HepG2 (cell line): Measurements from ENCODE around the gene POU5F2. TPM values are rescaled to one million over a fixed set of nuclear protein-coding genes. Genes with fewer than 3 reads are reported as not detected.

Experiments used
- ATAC-seq: fragments of 200-7000 bp; cut with Tn5 transposase; 3 replicates; pipeline ENCODE4 v1.9.1; 2020; ENCODE audit warnings: mild to moderate bottlenecking, moderate library complexity
- BruUV-seq: library from RNA; stranded (reverse); fragments of 400-500 nt; replicated peaks from 2 replicates; lab custom pipeline; 2021; lab: Mats Ljungman, UMichigan
- CTCF ChIA-PET: fragments of 300-600 bp; formaldehyde crosslinking; extraction: SDS; loops from one replicate; lab custom pipeline; 2021; ENCODE audit warnings: low total read pairs, inconsistent platforms, low intra/inter-chr PET ratio; lab: Yijun Ruan, JAX
- POLR2A ChIA-PET: fragments of 350-600 bp; sonication (Branson Sonifier 250); formaldehyde crosslinking; loops from one replicate; lab custom pipeline; 2020; ENCODE audit warnings: antibody characterized with exemption, inconsistent platforms; lab: Yijun Ruan, JAX
- DNase-seq: peaks from one replicate; pipeline ENCODE4 v3.0.0-alpha.2; 2015; ENCODE audit warnings: low spot score
- FAIRE-seq: peaks from 3 replicates; lab custom pipeline; 2011; peaks lifted over from hg19 to GRCh38; lab: Jason Lieb, UNC
- H2AFZ ChIP-seq: one replicate; pipeline ENCODE4 v1.6.1; 2011; ENCODE audit warnings: low read length, inconsistent platforms
- H3K27ac ChIP-seq: fragments of 300-600 bp; 3 replicates; pipeline ENCODE4 v1.8.0; 2011; ENCODE audit warnings: mixed run types, mild to moderate bottlenecking, mixed read lengths, low read length, inconsistent platforms; ENCODE audit not compliant: insufficient read depth; ENCODE audit errors: extremely low read length
- H3K27me3 ChIP-seq, 2 experiments: fragments of 200-600 bp in 1 of 2; 2 replicates in 1 of 2; 3 replicates in 1 of 2; pipeline versions ENCODE4 v1.6.0 to v1.8.0; 2011; ENCODE audit warnings: low read length in 2 of 2, mild to moderate bottlenecking in 2 of 2, moderate library complexity in 2 of 2, inconsistent platforms in 1 of 2; ENCODE audit not compliant: insufficient read depth in 2 of 2, control insufficient read depth in 1 of 2
- H3K36me3 ChIP-seq, 2 experiments: fragments of 200-600 bp in 1 of 2; replicated peaks in 1 of 2; 2 replicates in 1 of 2; 3 replicates in 1 of 2; pipeline versions ENCODE4 v1.5.1 to v1.8.0; 2011; ENCODE audit warnings: low read length in 2 of 2, inconsistent platforms in 1 of 2; ENCODE audit not compliant: insufficient read depth in 2 of 2, control insufficient read depth in 1 of 2
- H3K4me1 ChIP-seq: 2 replicates; pipeline ENCODE4 v1.5.1; 2012; ENCODE audit warnings: low read length, inconsistent platforms; ENCODE audit not compliant: insufficient read depth
- H3K4me2 ChIP-seq: 2 replicates; pipeline ENCODE4 v1.6.0; 2011; ENCODE audit warnings: low read depth, low read length, inconsistent platforms
- H3K4me3 ChIP-seq, 3 experiments: fragments of 200-600 bp in 1 of 3; sonication (generic), shearing (Covaris generic) in 1 of 3; replicated peaks in 1 of 3; 2 replicates each; pipeline ENCODE4 v1.5.1; 2011 to 2016; ENCODE audit warnings: low read length in 3 of 3, inconsistent platforms in 2 of 3, low read depth in 2 of 3, mild to moderate bottlenecking in 2 of 3, control low read depth in 1 of 3, mixed read lengths in 1 of 3; ENCODE audit not compliant: insufficient read depth in 1 of 3
- H3K79me2 ChIP-seq: one replicate; pipeline ENCODE4 v1.6.1; 2011; ENCODE audit warnings: low read length, inconsistent platforms; ENCODE audit not compliant: insufficient read depth
- H3K9ac ChIP-seq: 2 replicates; pipeline ENCODE4 v1.6.0; 2011; ENCODE audit warnings: mild to moderate bottlenecking, low read depth, low read length, inconsistent platforms; ENCODE audit not compliant: insufficient read depth
- H3K9me3 ChIP-seq: 2 replicates; pipeline ENCODE4 v1.5.1; 2012; ENCODE audit warnings: mild to moderate bottlenecking, low read length
- H4K20me1 ChIP-seq: 2 replicates; pipeline ENCODE4 v1.6.0; 2011; ENCODE audit warnings: inconsistent platforms, mild to moderate bottlenecking, low read length, moderate library complexity; ENCODE audit not compliant: insufficient read depth
- CEBPB ChIP-seq: IDR thresholded peaks from 2 replicates; pipeline ENCODE4 v1.6.1; 2011; ENCODE audit warnings: low read depth, low read length, improper control_type of control experiment, borderline replicate concordance
- HIVEP1 ChIP-seq: sonication (generic); formaldehyde crosslinking; IDR thresholded peaks from 2 replicates; pipeline ENCODE4 v1.4.0; 2020; ENCODE audit warnings: mild to moderate bottlenecking, missing genetic modification reagents
- KAT7 ChIP-seq: IDR thresholded peaks from 2 replicates; pipeline ENCODE4 v1.6.1; 2018; ENCODE audit warnings: borderline replicate concordance, missing compliant biosample characterization
- MXD4 ChIP-seq: IDR thresholded peaks from 2 replicates; pipeline ENCODE4 v1.6.1; 2016; ENCODE audit warnings: mild to moderate bottlenecking, missing biosample characterization, missing genetic modification reagents
- ONECUT2 ChIP-seq: sonication (generic); formaldehyde crosslinking; IDR thresholded peaks from 2 replicates; pipeline ENCODE4 v1.4.0; 2020; ENCODE audit warnings: missing genetic modification reagents
- RARA ChIP-seq: IDR thresholded peaks from 2 replicates; pipeline ENCODE4 v1.6.1; 2016; ENCODE audit warnings: missing genetic modification reagents, missing compliant biosample characterization
- RBM39 ChIP-seq: fragments of 200-400 bp; formaldehyde crosslinking; IDR thresholded peaks from one replicate; pipeline ENCODE4 v1.6.1; 2018; ENCODE audit warnings: antibody characterized with exemption, mild to moderate bottlenecking, low read depth, low read length; ENCODE audit not compliant: poor library complexity, severe bottlenecking
- ZC3H13 ChIP-seq: sonication (generic); formaldehyde crosslinking; IDR thresholded peaks from 2 replicates; pipeline ENCODE4 v1.8.1; 2023; ENCODE audit warnings: mild to moderate bottlenecking, missing genetic modification reagents, moderate library complexity
- ZFP36L2 ChIP-seq: sonication (generic); formaldehyde crosslinking; IDR thresholded peaks from 2 replicates; pipeline ENCODE4 v1.4.0; 2020; ENCODE audit warnings: missing genetic modification reagents
- ZFY ChIP-seq: sonication (generic); formaldehyde crosslinking; IDR thresholded peaks from 2 replicates; pipeline ENCODE4 v1.4.0; 2020; ENCODE audit warnings: missing genetic modification reagents
- ZNF20 ChIP-seq: sonication (generic); formaldehyde crosslinking; IDR thresholded peaks from 2 replicates; pipeline ENCODE4 v1.4.0; 2020; ENCODE audit warnings: mild to moderate bottlenecking, moderate library complexity, missing genetic modification reagents
- ZNF224 ChIP-seq: sonication (generic); formaldehyde crosslinking; IDR thresholded peaks from 2 replicates; pipeline ENCODE4 v1.5.0; 2020; ENCODE audit warnings: mild to moderate bottlenecking, missing genetic modification reagents
- ZNF770 ChIP-seq: sonication (generic); formaldehyde crosslinking; IDR thresholded peaks from 2 replicates; pipeline ENCODE4 v1.5.0; 2020; ENCODE audit warnings: mild to moderate bottlenecking, missing genetic modification reagents
- ZSCAN21 ChIP-seq: sonication (generic); formaldehyde crosslinking; IDR thresholded peaks from 2 replicates; pipeline ENCODE4 v1.8.0; 2022; ENCODE audit warnings: mild to moderate bottlenecking, missing genetic modification reagents, moderate library complexity, borderline replicate concordance
- WGBS: methylation state at CpG from one replicate; pipeline ENCODE4 v1.1.6; 2017; ENCODE audit warnings: low lambda C conversion rate; 5-methylcytosine and 5-hydroxymethylcytosine counted together
- in situ Hi-C: cut with HindIII; loops from 2 replicates; pipeline ENCODE4 v1.10.0; 2017; ENCODE audit warnings: low pct_unique_long_range_greater_than_20kb; ENCODE audit not compliant: extremely low pct_ligation_motif_present
- intact Hi-C: fragments of 100-400 bp; cut with micrococcal nuclease; formaldehyde crosslinking; loops from one replicate; pipeline ENCODE4 v1.10.0; 2022; ENCODE audit not compliant: unreplicated experiment
- polyA plus RNA-seq, 8 experiments: library from polyadenylated mRNA; depleted of rRNA in 3 of 8; stranded (reverse) in 7 of 8; unstranded in 1 of 8; fragments of >200 nt; fragmentation: Illumina TruSeq in 4 of 8; extraction: Trizol in 4 of 8; gene quantifications; 2 replicates each; pipeline versions ENCODE4 v1.2.1 to v1.2.3, GENCODE V29; 2011 to 2016; ENCODE audit warnings: low read depth in 4 of 8, missing spikeins in 1 of 8, mixed read lengths in 1 of 8; ENCODE audit not compliant: insufficient read depth in 1 of 8
- total RNA-seq, 5 experiments: library from RNA; depleted of rRNA; stranded (reverse); fragments of >200 nt; fragmentation: Illumina TruSeq; extraction: Trizol; gene quantifications; 2 replicates each; pipeline ENCODE4 v1.2.3, GENCODE V29; 2016; ENCODE audit warnings: low read depth in 1 of 5
- TF ChIP-seq, protein P1 (sequence below): sonication (generic); formaldehyde crosslinking; IDR thresholded peaks from 2 replicates; pipeline ENCODE4 v1.4.0; 2020; ENCODE audit warnings: missing genetic modification reagents; ENCODE audit errors: not compliant biosample characterization
- TF ChIP-seq, protein P2 (sequence below): sonication (generic); formaldehyde crosslinking; IDR thresholded peaks from 2 replicates; pipeline ENCODE4 v1.5.0; 2020; ENCODE audit warnings: mild to moderate bottlenecking, missing genetic modification reagents, moderate library complexity
- TF ChIP-seq, protein P3 (sequence below): IDR thresholded peaks from 2 replicates; pipeline ENCODE4 v1.6.1; 2012; ENCODE audit warnings: inconsistent platforms
- TF ChIP-seq, protein P4 (sequence below): sonication (generic); formaldehyde crosslinking; IDR thresholded peaks from 2 replicates; pipeline ENCODE4 v1.5.1; 2020; ENCODE audit warnings: missing genetic modification reagents, mild to moderate bottlenecking, borderline replicate concordance

Gene POU5F2
- total and polyA plus RNA-seq, 2 of the 13 experiments (the other 11 are each of a cell fraction or from before 2014, with no cell fraction given): 0.13 to 0.38 TPM

DNA sequence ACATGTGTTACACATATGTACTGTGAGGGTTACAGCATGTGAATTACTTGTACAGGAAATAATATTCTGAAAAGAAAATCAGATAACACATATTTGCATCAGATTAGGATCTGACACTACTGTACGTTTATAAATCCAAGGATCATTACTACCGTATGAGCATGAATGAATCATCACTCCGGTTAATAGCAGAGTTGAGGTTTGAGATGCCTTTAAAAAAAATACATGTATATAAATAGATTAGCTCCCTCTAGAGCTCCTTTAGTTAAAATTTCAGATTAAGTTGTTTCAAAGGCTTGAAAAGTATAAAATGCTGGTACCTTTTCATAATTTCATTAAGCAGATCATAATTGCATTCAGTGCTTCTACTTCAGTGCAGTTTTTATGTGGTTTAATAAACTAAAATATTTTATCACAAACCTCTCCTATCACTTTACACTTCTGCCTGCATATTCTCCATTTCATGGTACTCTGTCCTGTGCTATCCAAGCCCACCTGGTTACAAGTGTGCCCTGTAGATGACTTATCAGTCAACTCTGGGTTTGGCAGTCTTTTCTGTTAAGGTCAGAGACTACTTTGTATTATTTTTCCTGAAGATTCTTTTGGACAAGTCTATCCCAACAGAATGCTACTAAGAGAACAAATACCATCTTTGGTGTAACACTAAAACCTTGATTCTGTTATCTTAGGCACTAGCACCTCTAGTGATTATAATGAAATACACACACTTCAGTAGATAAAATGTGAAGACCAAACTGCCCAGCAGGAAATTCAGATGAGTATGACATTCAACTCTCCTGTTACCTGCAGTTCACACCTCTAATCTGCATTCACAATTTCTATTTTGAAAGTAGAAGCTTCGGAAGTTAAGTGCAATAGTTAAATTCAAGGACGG is 48.0 kb upstream of the POU5F2 start:
- no peak overlapping the region for H3K27ac ChIP-seq
- no peaks in the 10 kb centered on the region for H3K79me2 ChIP-seq
- no TSS peak for BruUV-seq
- no peaks in the 10 kb centered on the region for H4K20me1 ChIP-seq
- WGBS: 92% methylated on average over 5 of the region's 5 CpGs
- peaks cover 19% of the 10 kb centered on the region for H3K4me1 ChIP-seq
- no peaks in the 10 kb centered on the region for H3K9me3 ChIP-seq
- POLR2A ChIA-PET: no interaction called here
- no peaks in the 10 kb centered on the region for H3K27me3 ChIP-seq
- in situ Hi-C loops (loop anchor here (5.0 to 25.0 kb wide), 2 partner anchors 207 to 927 kb away; partner anchors contain the start of genes NR2F1 and NR2F1-AS1), intact Hi-C loops (no loop called here)
- FAIRE-seq (no peak), DNase-seq (no peak), ATAC-seq (no peak)
- H3K4me2 ChIP-seq: no peak overlapping the region
- CTCF ChIA-PET: no interaction called here
- no peak overlapping the region for H2AFZ ChIP-seq
- H3K4me3 ChIP-seq: no peak overlapping the region
- H3K36me3 ChIP-seq: no peaks in the 10 kb centered on the region
- no peak overlapping the region for H3K9ac ChIP-seq
- TF ChIP-seq, protein P1, sequence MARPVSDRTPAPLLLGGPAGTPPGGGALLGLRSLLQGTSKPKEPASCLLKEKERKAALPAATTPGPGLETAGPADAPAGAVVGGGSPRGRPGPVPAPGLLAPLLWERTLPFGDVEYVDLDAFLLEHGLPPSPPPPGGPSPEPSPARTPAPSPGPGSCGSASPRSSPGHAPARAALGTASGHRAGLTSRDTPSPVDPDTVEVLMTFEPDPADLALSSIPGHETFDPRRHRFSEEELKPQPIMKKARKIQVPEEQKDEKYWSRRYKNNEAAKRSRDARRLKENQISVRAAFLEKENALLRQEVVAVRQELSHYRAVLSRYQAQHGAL: no peak
- no peak for TF ChIP-seq CEBPB
- TF ChIP-seq ZNF224: no peak
- no peak for TF ChIP-seq ZNF770 (CRISPR knock-in tag)
- TF ChIP-seq ZFP36L2 (CRISPR knock-in tag): no peak
- TF ChIP-seq ZFY (CRISPR knock-in tag): no peak
- no peak for TF ChIP-seq HIVEP1 (CRISPR knock-in tag)
- no peak for TF ChIP-seq ZC3H13 (CRISPR knock-in tag)
- TF ChIP-seq ONECUT2 (CRISPR knock-in tag): no peak
- TF ChIP-seq RARA (CRISPR knock-in tag): no peak
- no peak for TF ChIP-seq KAT7 (CRISPR knock-in tag)
- TF ChIP-seq, protein P2, sequence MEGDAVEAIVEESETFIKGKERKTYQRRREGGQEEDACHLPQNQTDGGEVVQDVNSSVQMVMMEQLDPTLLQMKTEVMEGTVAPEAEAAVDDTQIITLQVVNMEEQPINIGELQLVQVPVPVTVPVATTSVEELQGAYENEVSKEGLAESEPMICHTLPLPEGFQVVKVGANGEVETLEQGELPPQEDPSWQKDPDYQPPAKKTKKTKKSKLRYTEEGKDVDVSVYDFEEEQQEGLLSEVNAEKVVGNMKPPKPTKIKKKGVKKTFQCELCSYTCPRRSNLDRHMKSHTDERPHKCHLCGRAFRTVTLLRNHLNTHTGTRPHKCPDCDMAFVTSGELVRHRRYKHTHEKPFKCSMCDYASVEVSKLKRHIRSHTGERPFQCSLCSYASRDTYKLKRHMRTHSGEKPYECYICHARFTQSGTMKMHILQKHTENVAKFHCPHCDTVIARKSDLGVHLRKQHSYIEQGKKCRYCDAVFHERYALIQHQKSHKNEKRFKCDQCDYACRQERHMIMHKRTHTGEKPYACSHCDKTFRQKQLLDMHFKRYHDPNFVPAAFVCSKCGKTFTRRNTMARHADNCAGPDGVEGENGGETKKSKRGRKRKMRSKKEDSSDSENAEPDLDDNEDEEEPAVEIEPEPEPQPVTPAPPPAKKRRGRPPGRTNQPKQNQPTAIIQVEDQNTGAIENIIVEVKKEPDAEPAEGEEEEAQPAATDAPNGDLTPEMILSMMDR (CRISPR knock-in tag): no peak
- no peak for TF ChIP-seq ZSCAN21 (CRISPR knock-in tag)
- TF ChIP-seq, protein P3, sequence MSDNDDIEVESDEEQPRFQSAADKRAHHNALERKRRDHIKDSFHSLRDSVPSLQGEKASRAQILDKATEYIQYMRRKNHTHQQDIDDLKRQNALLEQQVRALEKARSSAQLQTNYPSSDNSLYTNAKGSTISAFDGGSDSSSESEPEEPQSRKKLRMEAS: no peak
- no peak for TF ChIP-seq MXD4 (CRISPR knock-in tag)
- TF ChIP-seq, protein P4, sequence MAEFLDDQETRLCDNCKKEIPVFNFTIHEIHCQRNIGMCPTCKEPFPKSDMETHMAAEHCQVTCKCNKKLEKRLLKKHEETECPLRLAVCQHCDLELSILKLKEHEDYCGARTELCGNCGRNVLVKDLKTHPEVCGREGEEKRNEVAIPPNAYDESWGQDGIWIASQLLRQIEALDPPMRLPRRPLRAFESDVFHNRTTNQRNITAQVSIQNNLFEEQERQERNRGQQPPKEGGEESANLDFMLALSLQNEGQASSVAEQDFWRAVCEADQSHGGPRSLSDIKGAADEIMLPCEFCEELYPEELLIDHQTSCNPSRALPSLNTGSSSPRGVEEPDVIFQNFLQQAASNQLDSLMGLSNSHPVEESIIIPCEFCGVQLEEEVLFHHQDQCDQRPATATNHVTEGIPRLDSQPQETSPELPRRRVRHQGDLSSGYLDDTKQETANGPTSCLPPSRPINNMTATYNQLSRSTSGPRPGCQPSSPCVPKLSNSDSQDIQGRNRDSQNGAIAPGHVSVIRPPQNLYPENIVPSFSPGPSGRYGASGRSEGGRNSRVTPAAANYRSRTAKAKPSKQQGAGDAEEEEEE (CRISPR knock-in tag): no peak
- no peak for TF ChIP-seq RBM39
- TF ChIP-seq ZNF20 (CRISPR knock-in tag): no peak
